Vein endothelial cell (primary cell): ENCODE data around the gene CDK11A. TPM values are rescaled to one million over a fixed set of nuclear protein-coding genes. Genes with fewer than 3 reads are reported as not detected.

Experiments
- total RNA-seq: library from RNA; depleted of rRNA; stranded (reverse); fragments of >200 nt; gene quantifications from 2 replicates; pipeline ENCODE4 v1.2.3, GENCODE V29; 2012

CDK11A gene
- 11.3 and 16.7 TPM in 2 replicates for total RNA-seq

GRCh38 chr1:1724035-1724864 is at the start of gene CDK11A:
CDK11A (minus strand) TSS chr1:1724357; CDS start chr1:1722818, 1,539 bp downstream.

GRCh38 chr1:1692714-1693647 is 31.2 kb downstream of the CDK11A start, which contains the start of gene SLC35E2B:
SLC35E2B (minus strand) TSS chr1:1692795; CDS start chr1:1676699, 16,096 bp downstream.

GRCh38 chr1:1658583-1659549 is 65.3 kb downstream of the CDK11A start, which contains the start of gene CDK11B:
CDK11B (minus strand) TSS chr1:1659004; CDS start chr1:1657485, 1,519 bp downstream.

Other genes with a start within 250 kb of the CDK11A start
- 41.8 and 49.4 TPM in 2 replicates for gene ATAD3A, start 212.2 kb downstream of the CDK11A start, total RNA-seq
- gene TMEM240, start 183.7 kb downstream of the CDK11A start, total RNA-seq: 1.7 and 4.2 TPM in 2 replicates
- gene SSU72, start 149.5 kb downstream of the CDK11A start, total RNA-seq: 76.4 and 79.6 TPM in 2 replicates
- gene FNDC10, start 124.2 kb downstream of the CDK11A start, total RNA-seq: 2.5 and 2.6 TPM in 2 replicates
- 32.9 and 55.5 TPM in 2 replicates for gene MIB2, start 108.9 kb downstream of the CDK11A start, total RNA-seq
- gene MMP23B, start 92.2 kb downstream of the CDK11A start, total RNA-seq: 0.29 and 0.33 TPM in 2 replicates
- gene CDK11B, start 65.4 kb downstream of the CDK11A start, total RNA-seq: 7.5 and 7.7 TPM in 2 replicates
- gene SLC35E2B, start 31.6 kb downstream of the CDK11A start, total RNA-seq: 40.0 and 50.6 TPM in 2 replicates
- gene NADK, start 54.1 kb upstream of the CDK11A start, total RNA-seq: 57.7 and 67.6 TPM in 2 replicates
- gene GNB1, start 166.7 kb upstream of the CDK11A start, total RNA-seq: 137 and 158 TPM in 2 replicates
- gene CALML6, start 190.9 kb upstream of the CDK11A start, total RNA-seq: under 0.01 and 0.19 TPM in 2 replicates
- gene TMEM52, start 194.9 kb upstream of the CDK11A start, total RNA-seq: 0.48 and 0.65 TPM in 2 replicates